ENCODE data around the gene RPL28.

DNA sequence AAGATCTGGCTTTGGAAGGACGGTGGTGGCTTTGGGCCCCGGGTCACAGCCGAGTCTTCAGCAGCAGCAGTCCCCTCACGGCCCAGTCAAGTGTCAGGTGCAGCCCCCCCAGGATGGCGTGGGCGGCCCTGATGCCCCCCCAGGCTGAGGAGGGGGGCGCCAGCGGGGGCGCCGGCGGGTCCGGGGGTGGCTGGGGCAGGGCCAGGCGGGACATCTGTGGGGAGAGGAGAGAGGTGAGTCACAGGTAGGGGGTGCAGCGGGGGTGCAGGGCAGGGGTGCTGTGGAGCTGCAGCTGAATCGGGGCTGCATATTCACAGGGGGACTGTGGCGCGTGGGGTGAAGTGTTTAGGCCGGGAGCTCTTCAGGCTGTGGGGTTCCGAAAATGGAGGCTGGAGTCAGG, 19.8 kb upstream of the RPL28 start:
- TF ChIP-seq, protein P1, sequence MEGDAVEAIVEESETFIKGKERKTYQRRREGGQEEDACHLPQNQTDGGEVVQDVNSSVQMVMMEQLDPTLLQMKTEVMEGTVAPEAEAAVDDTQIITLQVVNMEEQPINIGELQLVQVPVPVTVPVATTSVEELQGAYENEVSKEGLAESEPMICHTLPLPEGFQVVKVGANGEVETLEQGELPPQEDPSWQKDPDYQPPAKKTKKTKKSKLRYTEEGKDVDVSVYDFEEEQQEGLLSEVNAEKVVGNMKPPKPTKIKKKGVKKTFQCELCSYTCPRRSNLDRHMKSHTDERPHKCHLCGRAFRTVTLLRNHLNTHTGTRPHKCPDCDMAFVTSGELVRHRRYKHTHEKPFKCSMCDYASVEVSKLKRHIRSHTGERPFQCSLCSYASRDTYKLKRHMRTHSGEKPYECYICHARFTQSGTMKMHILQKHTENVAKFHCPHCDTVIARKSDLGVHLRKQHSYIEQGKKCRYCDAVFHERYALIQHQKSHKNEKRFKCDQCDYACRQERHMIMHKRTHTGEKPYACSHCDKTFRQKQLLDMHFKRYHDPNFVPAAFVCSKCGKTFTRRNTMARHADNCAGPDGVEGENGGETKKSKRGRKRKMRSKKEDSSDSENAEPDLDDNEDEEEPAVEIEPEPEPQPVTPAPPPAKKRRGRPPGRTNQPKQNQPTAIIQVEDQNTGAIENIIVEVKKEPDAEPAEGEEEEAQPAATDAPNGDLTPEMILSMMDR (IDR thresholded peaks at IDR 0.05; ENCODE audit: insufficient read depth, low read length), result no peak
- TF ChIP-seq POLR2AphosphoS5 (IDR thresholded peaks at IDR 0.05; ENCODE audit: low read depth) (no peak), REST (IDR thresholded peaks at IDR 0.05; ENCODE audit: insufficient replicate concordance, low read depth) (no peak)
